GM10847 (cell line): ENCODE measurements around the gene SLC50A1.
A peak's percentile ranks its signal among the peaks of the same experiment; 100 is the strongest.

Experiments
- POLR2A ChIP-seq: IDR thresholded peaks from 2 replicates; pipeline ENCODE4 v1.6.1; 2011; ENCODE audit not compliant: insufficient read length; ENCODE audit errors: extremely low read depth

Gene SLC50A1

DNA sequence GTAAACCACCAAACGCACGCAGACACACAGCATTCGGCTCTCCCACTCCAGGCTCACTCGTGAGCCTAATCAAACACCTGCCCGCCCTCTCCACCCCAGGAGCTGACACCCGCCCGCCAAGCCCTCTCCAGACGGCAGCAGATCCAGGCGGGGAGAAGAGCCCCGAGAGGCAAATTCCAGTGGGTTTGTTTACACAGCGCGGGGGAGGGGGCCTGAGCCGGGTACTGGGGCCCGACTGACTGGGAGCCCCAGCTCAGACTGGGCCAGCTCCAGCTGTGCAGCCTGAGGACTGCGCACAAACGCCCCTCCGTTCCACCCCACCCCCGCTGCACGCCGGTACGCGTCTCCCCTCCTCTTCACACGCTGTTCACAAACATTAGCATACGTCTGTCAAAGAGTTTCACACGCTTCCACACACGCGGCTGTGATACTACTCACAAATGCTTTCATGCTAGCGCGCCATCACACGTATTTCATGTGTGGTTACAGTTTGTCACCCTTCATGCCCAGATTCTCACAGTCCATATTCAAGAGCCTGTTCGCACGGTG lies 9.0 kb upstream of the SLC50A1 start:
- no peak for TF ChIP-seq POLR2A

DNA sequence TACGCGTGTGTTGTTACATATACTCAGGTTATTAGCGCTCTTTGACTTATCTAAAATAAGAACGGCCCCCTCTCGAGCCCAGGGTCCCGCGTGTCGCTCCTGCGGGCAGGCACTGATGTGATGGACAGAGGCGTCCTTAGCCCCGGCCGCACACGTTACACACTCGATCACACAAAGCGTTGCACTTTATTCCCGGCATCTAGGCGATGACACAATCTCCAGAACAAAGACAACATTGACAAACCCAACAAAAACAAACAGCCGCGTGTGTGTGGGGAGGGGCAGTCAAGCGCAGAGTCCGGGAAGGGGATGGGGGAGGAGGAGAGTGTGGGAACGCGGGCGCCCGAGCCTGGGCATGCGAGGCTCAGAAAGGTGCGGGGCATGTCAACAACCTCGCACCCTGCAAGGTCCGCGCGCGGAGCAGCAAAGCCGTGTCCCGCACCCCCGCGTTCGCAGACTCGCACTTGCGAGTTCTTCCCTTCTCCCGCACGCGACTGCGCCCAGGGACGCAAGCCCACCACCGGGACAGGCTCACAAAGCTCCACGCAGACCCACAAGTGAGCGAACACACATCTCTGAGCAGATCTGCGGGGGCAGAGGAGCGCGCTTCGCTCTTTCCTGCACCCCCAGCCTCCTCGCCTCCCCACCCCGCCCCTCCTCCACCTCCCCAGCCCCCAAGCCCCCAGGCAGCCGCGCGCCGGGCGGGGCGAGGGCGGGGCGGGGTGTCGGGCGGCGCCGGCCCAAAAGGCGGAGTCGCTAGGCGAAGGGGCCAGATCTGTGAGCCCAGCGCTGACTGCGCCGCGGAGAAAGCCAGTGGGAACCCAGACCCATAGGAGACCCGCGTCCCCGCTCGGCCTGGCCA lies 8.3 kb upstream of the SLC50A1 start, which contains the start of gene EFNA1:
EFNA1 (plus strand) TSS at position 772 of the 862 bp plus-strand sequence. CDS start 102 bp downstream, outside the sequence.
- no peak for TF ChIP-seq POLR2A

DNA sequence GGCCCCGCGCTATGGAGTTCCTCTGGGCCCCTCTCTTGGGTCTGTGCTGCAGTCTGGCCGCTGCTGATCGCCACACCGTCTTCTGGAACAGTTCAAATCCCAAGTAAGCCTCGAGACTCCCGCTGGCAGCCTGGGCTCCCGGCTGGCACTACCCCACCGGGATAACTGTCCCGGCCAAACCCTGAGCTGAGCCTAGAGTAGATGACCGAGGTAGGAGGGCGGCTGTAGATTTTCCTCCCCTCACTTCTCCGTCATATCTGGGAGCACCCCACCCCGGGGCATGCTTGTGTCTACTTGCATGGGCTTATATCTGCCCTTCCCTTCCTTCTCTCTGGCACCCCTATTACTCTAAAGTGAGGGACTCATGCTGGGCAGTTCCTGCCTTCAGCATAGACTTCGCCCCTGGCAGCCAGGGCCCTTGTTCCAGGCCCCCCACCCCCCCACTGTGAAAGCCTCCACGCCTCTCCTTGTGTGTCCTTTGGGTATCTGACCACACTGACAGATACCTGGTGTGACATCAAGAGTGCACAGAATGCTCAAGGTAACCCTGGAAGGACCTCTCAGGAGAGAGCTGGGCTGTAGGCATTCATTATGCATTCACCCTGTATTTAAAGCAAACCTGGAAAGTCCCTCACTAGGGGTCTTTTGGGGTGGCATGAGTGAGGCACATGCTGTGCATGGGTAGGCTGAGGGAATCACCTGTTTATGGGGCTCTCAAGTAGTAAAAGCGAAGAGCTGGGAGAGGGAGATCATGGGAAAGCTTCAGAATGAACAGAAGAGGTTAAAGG lies 7.5 kb upstream of the SLC50A1 start:
- TF ChIP-seq POLR2A, result no peak

DNA sequence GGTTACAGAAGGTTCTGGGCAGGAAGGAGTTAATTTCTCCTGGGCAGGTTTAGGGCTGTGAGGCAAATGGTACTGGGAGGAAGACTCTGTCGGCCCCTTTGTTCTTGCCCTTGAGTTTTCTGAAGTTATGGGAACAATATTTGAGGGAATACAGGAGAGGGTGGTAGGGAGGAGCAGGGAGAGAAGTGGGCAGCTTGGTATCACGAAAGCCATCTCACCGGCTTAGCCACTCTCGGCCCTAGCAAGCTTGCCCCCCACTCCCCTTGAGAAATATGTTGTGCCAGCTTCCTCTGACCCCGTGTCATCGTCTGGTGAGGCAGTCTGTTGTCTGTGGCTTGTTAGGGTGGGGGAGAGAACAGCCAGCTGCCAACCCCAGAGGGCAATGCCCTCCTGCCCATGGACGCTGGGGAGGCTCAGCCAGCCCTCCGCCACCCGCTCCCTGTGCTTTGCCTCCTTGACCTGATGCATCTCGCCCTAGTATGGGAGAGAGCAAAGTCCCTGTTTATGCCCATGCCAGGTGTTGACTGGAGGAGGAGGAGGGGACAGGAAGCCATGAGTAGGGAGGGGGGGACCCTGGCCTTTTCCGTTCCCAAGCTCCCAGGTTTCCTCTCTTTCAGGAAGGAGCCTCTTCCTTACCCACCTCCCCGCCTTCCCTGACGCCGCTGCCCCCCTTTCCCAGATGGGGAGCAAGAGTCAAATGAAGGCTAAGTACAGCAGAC lies 6.7 kb upstream of the SLC50A1 start:
- TF ChIP-seq POLR2A, result no peak

DNA sequence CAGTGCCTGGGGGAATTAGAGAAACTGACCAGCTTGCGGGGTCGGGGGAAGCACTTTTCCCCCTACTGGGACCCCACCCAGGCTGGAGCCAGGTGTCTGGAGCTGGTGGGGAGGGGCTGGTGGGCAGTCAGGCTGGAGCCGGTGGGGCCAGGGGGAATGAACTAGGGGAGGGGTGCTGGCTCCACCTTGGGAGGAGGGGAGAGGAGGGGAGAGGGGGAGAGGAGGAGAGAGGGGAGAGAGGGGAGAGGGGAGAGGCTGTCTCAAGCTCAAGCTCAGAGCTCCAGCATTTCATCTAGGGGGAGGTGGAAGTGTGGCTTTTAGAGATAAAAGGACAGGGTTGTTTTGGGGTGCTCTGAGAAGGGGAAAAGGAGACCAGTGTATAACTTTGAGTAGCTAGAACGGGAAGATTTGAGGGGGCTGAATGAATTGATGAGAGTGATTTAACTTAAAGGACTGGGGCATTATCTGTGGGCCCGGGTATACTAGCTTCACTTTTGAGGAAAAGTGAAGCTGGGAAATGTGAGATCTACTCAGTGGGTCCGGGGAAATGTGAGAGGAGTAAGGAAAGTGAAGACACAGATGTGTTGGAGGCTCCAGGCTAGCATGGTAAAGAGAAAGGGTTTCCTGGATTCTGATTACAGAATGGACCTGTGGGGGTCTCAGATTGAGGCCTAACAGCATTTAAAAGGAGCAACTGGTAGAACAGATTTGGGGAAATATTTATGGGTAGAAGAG lies 5.2 kb upstream of the SLC50A1 start:
- no peak for TF ChIP-seq POLR2A

DNA sequence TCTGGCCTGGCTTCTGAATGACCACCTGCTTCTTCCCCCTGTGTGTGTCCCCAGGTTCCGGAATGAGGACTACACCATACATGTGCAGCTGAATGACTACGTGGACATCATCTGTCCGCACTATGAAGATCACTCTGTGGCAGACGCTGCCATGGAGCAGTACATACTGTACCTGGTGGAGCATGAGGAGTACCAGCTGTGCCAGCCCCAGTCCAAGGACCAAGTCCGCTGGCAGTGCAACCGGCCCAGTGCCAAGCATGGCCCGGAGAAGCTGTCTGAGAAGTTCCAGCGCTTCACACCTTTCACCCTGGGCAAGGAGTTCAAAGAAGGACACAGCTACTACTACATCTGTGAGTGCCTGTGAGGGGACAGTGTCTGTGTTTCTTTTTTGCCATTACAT lies 4.4 kb upstream of the SLC50A1 start:
- no peak for TF ChIP-seq POLR2A

DNA sequence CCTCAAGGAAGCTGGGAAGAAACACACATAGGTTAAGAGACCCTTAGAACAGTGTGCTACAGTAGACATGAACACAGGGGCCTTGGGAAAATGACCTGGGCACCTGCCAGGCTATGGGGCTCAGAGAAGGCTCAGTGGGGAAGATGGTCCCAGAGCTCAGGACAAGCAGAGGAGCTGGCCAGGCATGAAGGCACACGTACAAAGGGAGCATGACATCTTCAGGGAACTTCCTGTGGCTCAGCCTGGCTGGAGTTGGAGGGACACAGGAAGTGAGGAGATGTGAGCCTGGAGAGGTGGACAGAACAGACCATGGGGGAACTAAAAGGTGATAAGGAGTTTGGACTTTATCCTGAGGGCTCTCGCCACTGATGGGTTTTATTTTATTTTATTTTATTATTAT lies 3.8 kb upstream of the SLC50A1 start:
- no peak for TF ChIP-seq POLR2A

DNA sequence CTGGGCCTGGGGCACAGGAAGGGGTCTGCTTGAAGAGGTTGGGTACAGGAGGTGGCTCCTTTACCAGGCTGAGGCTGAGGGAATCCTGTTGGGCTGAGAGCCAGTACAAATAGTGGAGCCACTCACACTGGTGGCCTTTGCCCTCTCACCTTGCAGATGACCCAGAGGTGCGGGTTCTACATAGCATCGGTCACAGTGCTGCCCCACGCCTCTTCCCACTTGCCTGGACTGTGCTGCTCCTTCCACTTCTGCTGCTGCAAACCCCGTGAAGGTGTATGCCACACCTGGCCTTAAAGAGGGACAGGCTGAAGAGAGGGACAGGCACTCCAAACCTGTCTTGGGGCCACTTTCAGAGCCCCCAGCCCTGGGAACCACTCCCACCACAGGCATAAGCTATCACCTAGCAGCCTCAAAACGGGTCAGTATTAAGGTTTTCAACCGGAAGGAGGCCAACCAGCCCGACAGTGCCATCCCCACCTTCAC lies 1.8 kb upstream of the SLC50A1 start:
- no peak for TF ChIP-seq POLR2A

DNA sequence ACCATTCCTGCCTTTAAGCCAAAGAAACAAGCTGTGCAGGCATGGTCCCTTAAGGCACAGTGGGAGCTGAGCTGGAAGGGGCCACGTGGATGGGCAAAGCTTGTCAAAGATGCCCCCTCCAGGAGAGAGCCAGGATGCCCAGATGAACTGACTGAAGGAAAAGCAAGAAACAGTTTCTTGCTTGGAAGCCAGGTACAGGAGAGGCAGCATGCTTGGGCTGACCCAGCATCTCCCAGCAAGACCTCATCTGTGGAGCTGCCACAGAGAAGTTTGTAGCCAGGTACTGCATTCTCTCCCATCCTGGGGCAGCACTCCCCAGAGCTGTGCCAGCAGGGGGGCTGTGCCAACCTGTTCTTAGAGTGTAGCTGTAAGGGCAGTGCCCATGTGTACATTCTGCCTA lies 1.3 kb upstream of the SLC50A1 start:
- TF ChIP-seq POLR2A, result no peak

DNA sequence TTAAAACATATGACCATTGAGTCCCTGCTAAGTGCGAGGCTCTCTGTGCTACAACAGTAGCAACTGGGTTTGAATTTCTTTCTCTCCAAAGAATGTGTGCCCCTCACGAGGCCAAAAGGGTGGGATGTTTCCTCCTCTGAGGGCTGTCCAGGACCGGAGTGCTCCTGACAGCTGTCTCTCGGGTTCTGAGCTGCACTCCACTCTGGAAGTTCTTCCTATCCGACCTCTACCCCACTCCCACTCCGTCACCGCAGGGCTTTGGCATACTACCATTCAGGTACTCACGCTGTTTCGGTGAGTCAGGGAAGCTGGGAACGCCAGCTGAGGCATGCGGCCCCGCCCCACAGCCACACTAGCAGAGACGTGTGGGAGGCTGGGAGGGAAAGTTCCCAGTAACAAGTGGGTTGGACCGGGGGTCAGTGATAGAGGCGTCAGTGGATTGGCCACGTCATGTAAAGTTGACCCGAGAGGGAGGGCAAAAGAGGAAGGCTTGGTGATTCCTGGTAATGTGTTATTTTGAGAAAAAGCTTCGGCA lies 705 bp upstream of the SLC50A1 start:
- TF ChIP-seq POLR2A, result no peak

DNA sequence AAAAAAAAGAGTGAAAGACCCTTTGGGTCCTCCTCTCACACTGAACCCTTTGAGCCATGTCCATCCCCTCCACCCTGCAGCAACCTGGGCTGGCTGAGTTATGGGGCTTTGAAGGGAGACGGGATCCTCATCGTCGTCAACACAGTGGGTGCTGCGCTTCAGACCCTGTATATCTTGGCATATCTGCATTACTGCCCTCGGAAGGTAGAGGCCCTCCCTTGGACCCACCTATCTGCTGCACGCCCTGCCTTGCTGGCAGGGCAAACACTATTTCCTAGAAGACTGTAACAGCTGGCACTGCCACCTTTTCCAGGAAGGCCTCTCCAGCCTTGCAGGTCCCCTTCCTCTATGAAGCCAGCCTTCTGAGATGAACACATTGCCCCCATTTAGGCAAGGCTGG lies 1.1 kb downstream of the SLC50A1 start:
- no peak for TF ChIP-seq POLR2A

DNA sequence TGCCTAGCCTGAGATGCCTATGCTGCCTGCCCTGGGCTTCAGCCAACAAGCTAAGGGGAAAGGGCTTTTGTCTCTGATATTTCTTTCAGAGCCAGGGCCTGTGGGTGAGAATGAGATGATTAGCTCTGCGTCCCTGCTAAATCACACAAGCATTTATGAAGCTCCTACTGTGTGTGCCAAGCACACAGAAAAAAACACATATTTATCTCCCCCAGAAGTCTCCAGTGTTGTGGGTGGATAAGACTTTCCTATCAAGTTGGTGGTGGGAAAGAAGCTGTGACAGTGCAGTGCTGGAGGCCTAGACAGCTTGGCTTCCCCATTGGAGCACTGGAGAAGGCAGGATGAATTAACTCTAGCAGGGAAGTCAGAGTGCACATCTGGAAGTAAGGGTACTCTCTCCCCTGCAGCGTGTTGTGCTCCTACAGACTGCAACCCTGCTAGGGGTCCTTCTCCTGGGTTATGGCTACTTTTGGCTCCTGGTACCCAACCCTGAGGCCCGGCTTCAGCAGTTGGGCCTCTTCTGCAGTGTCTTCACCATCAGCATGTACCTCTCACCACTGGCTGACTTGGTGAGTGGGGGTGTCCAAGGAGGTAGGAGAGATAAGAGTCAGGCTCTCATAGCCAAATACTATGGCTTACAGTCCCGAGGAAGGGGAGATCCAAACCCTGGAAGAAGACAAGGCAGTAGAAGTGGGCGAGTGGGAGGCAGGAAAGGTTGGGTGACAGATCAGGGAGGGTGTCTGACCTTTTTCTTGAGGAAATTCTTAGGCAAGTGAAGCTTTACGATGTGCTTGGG lies 1.7 kb downstream of the SLC50A1 start:
- no peak for TF ChIP-seq POLR2A

DNA sequence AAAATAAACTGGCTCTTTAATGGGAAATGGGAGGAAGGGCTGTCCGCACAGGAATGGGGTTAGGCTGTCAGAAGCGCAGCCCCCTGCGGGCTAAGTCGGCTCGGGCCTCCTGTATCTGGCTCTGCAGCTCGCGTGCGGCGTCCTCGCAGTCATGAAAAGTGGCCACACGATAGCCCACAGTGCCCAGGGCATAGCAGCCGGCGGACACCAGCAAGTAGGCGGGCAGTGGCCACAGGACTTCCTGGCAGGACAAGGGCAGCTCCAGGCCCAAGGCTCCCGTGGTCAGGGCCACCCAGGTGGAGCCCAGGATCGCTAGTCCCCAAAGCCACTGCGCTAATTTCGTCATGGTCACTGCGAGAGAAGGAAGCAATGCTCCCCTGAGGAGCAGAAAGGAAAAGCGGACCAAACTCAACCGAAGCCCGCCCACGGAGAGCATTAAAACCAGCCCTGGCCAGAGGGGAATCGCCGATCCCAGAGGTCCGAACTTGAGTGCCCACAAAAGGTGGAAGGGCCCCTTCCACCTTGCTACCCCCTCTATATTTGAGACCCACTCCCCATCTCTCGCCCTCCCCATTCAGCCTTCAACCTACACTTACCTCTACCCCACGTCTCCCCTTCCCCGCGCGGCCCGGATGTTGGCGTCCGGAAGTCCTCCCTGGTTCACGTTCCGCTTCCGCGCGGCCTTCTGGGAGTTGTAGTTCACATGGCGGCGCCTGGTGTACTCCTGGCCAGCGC lies 4.4 kb downstream of the SLC50A1 start, which contains the start of gene DPM3:
DPM3 (minus strand) TSS at position 637 of the 735 bp plus-strand sequence; CDS start at position 346, 291 bp downstream.
- peak; percentile 64 for TF ChIP-seq POLR2A
